HEK293 (cell line): ENCODE measurements around the gene CTH.
"Not testable (repeated sequence)": the region's sequence is repeated elsewhere in the genome, so short reads cannot be mapped to it uniquely, and the experiment has no call there.

Experiments used
- KLF1 ChIP-seq: fragments of 450-650 bp; formaldehyde crosslinking; IDR thresholded peaks from 2 replicates; pipeline ENCODE4 v1.5.1; 2016; ENCODE audit warnings: missing biosample characterization, missing genetic modification characterization
- YY1 ChIP-seq: fragments of 450-650 bp; formaldehyde crosslinking; IDR thresholded peaks from 2 replicates; pipeline ENCODE4 v1.5.1; 2018; ENCODE audit warnings: missing biosample characterization, missing genetic modification characterization
- ZNF140 ChIP-seq: fragments of 450-650 bp; formaldehyde crosslinking; IDR thresholded peaks from 2 replicates; pipeline ENCODE4 v1.5.1; 2016; ENCODE audit warnings: missing biosample characterization, missing genetic modification characterization
- ZNF174 ChIP-seq: fragments of 450-650 bp; formaldehyde crosslinking; IDR thresholded peaks from 2 replicates; pipeline ENCODE4 v1.5.0; 2017; ENCODE audit warnings: missing biosample characterization, mild to moderate bottlenecking, missing genetic modification characterization
- ZNF221 ChIP-seq: fragments of 450-650 bp; formaldehyde crosslinking; IDR thresholded peaks from 2 replicates; pipeline ENCODE4 v1.5.1; 2017; ENCODE audit warnings: missing biosample characterization, missing genetic modification characterization, borderline replicate concordance
- ZNF248 ChIP-seq: fragments of 450-650 bp; formaldehyde crosslinking; IDR thresholded peaks from 2 replicates; pipeline ENCODE4 v1.5.1; 2017; ENCODE audit warnings: missing biosample characterization, missing genetic modification characterization
- ZNF561 ChIP-seq: fragments of 450-650 bp; IDR thresholded peaks from 2 replicates; pipeline ENCODE4 v1.5.1; 2018; ENCODE audit warnings: missing biosample characterization, missing genetic modification characterization, borderline replicate concordance
- ZNF830 ChIP-seq: fragments of 450-650 bp; IDR thresholded peaks from 2 replicates; pipeline ENCODE4 v1.5.0; 2018; ENCODE audit warnings: missing biosample characterization, missing genetic modification characterization, low read depth, mild to moderate bottlenecking, moderate library complexity
- ZSCAN16 ChIP-seq: fragments of 450-650 bp; formaldehyde crosslinking; IDR thresholded peaks from 2 replicates; pipeline ENCODE4 v1.5.1; 2016; ENCODE audit warnings: missing biosample characterization, missing genetic modification characterization
- ZSCAN30 ChIP-seq: fragments of 450-650 bp; IDR thresholded peaks from 2 replicates; pipeline ENCODE4 v1.5.1; 2018; ENCODE audit warnings: missing biosample characterization, mild to moderate bottlenecking, missing genetic modification characterization, moderate library complexity
- TF ChIP-seq, protein P1 (sequence below): fragments of 450-650 bp; formaldehyde crosslinking; IDR thresholded peaks from 2 replicates; pipeline ENCODE4 v1.5.1; 2016; ENCODE audit warnings: missing biosample characterization, missing genetic modification characterization
- TF ChIP-seq, protein P2 (sequence below): fragments of 450-650 bp; formaldehyde crosslinking; IDR thresholded peaks from 2 replicates; pipeline ENCODE4 v1.5.1; 2016; ENCODE audit warnings: missing biosample characterization, missing genetic modification characterization

DNA sequence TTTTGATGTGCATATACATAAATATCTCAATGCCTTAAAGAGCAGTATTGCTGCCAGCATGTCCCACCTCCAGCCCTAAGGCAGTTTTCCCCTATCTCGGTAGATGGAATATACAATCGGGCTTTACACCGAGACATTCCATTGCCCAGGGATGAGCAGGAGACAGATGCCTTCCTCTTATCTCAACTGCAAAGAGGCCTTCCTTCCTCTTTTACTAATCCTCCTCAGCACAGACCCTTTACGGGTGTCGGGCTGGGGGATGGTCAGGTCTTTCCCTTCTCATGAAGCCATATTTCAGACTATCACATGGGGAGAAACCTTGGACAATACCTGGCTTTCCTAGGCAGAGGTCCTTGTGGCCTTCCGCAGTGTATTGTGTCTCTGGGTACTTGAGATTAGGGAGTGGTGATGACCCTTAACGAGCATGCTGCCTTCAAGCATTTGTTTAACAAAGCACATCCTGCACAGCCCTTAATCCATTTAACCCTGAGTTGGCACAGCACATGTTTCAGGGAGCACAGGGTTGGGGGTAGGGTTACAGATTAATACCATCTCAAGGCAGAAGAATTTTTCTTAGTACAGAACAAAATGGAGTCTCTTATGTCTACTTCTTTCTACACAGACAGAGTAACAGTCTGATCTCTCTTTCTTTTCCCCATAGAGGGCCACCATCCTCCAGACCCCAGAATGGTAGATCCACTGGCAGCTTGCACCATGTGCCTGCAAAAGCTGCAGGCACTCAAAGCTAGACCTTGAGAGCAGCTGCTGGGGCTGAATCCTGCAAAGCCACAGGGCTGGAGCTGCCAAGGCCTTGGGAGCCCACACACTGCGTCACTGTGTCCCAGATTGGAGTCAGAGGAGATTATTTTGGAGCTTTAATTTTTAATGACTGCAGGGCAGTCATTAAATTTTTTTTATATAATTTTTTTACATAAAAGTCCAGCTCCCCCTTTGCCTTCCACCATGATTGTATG, 50.0 kb downstream of the CTH start:
- TF ChIP-seq ZNF174; ZNF830 (tag by site-specific recombination); ZNF140 (tag by site-specific recombination); ZSCAN16 (tag by site-specific recombination); KLF1 (tag by site-specific recombination); ZNF221 (tag by site-specific recombination); ZNF248 (tag by site-specific recombination); ZNF561 (tag by site-specific recombination); ZSCAN30 (tag by site-specific recombination); YY1 (tag by site-specific recombination): not testable (repeated sequence)
- TF ChIP-seq, protein P1, sequence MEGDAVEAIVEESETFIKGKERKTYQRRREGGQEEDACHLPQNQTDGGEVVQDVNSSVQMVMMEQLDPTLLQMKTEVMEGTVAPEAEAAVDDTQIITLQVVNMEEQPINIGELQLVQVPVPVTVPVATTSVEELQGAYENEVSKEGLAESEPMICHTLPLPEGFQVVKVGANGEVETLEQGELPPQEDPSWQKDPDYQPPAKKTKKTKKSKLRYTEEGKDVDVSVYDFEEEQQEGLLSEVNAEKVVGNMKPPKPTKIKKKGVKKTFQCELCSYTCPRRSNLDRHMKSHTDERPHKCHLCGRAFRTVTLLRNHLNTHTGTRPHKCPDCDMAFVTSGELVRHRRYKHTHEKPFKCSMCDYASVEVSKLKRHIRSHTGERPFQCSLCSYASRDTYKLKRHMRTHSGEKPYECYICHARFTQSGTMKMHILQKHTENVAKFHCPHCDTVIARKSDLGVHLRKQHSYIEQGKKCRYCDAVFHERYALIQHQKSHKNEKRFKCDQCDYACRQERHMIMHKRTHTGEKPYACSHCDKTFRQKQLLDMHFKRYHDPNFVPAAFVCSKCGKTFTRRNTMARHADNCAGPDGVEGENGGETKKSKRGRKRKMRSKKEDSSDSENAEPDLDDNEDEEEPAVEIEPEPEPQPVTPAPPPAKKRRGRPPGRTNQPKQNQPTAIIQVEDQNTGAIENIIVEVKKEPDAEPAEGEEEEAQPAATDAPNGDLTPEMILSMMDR (tag by site-specific recombination) = not testable (repeated sequence)
- TF ChIP-seq, protein P2, sequence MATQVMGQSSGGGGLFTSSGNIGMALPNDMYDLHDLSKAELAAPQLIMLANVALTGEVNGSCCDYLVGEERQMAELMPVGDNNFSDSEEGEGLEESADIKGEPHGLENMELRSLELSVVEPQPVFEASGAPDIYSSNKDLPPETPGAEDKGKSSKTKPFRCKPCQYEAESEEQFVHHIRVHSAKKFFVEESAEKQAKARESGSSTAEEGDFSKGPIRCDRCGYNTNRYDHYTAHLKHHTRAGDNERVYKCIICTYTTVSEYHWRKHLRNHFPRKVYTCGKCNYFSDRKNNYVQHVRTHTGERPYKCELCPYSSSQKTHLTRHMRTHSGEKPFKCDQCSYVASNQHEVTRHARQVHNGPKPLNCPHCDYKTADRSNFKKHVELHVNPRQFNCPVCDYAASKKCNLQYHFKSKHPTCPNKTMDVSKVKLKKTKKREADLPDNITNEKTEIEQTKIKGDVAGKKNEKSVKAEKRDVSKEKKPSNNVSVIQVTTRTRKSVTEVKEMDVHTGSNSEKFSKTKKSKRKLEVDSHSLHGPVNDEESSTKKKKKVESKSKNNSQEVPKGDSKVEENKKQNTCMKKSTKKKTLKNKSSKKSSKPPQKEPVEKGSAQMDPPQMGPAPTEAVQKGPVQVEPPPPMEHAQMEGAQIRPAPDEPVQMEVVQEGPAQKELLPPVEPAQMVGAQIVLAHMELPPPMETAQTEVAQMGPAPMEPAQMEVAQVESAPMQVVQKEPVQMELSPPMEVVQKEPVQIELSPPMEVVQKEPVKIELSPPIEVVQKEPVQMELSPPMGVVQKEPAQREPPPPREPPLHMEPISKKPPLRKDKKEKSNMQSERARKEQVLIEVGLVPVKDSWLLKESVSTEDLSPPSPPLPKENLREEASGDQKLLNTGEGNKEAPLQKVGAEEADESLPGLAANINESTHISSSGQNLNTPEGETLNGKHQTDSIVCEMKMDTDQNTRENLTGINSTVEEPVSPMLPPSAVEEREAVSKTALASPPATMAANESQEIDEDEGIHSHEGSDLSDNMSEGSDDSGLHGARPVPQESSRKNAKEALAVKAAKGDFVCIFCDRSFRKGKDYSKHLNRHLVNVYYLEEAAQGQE (tag by site-specific recombination) = not testable (repeated sequence)
